ENCODE data around the gene NEU2.

Gene NEU2

GRCh38 chr2:233075141-233075965, 42.9 kb downstream of the NEU2 start:
- no peak for DNase-seq

- DNase-seq: peak in 1 of 56 donors; percentile 14
These were observed 43.5 kb downstream of the NEU2 start for GRCh38 chr2:233075966-233076339.

GRCh38 chr2:233076749-233077148, 44.3 kb downstream of the NEU2 start:
- no peak for DNase-seq

GRCh38 chr2:233079473-233079877, 47.0 kb downstream of the NEU2 start:
- no peak for DNase-seq

- DNase-seq: no peak
These were observed 47.7 kb downstream of the NEU2 start for GRCh38 chr2:233079953-233080835.

- DNase-seq: no peak
These were observed 48.4 kb downstream of the NEU2 start for GRCh38 chr2:233080836-233081229.

GRCh38 chr2:233081232-233081730, 48.8 kb downstream of the NEU2 start:
- peak in 3 of 56 donors; percentile 19 to 43 (median 28) for DNase-seq

GRCh38 chr2:233081731-233082221, 49.3 kb downstream of the NEU2 start:
- no peak for DNase-seq

- no peak for DNase-seq
These were observed 49.9 kb downstream of the NEU2 start for GRCh38 chr2:233082222-233082930.

GRCh38 chr2:233082931-233083755, 50.7 kb downstream of the NEU2 start:
- DNase-seq: no peak

- DNase-seq: no peak
These were observed 51.3 kb downstream of the NEU2 start for GRCh38 chr2:233083782-233084181.

- peak in 4 of 56 donors; percentile 27 to 51 (median 38) for DNase-seq
These were observed 52.0 kb downstream of the NEU2 start for GRCh38 chr2:233084488-233084887.
